ENCODE measurements around the gene TALDO1. TPM values are rescaled to one million over a fixed set of nuclear protein-coding genes. Genes with fewer than 3 reads are reported as not detected.

Gene TALDO1
- total RNA-seq, 1 donor from 2014 or later = 78.3 TPM

GRCh38 chr11:724049-724777 lies 23.1 kb upstream of the TALDO1 start:
- no peak overlapping the region for H3K27ac ChIP-seq (ENCODE audit: low read depth, low read length)
- H3K4me1 ChIP-seq (ENCODE audit: control insufficient read depth in 3 of 3, insufficient read depth in 3 of 3, low read length in 3 of 3) = peaks cover 4 to 26% (median 18%) of the 10 kb centered on the region in 3 donors
- no peak overlapping the region for H3K9ac ChIP-seq (ENCODE audit: low read depth in 1 of 3, low read length in 3 of 3)
- H3K27me3 ChIP-seq (ENCODE audit: control insufficient read depth in 3 of 3, insufficient read depth in 3 of 3, low read length in 3 of 3) = peaks cover 32 to 76% (median 51%) of the 10 kb centered on the region in 3 donors
- H3K4me3 ChIP-seq (ENCODE audit: low read length in 3 of 3) = no peak overlapping the region
- H3K36me3 ChIP-seq (ENCODE audit: control insufficient read depth in 3 of 3, insufficient read depth in 3 of 3, low read length in 3 of 3) = no peaks in the 10 kb centered on the region
- no peaks in the 10 kb centered on the region for H3K9me3 ChIP-seq (ENCODE audit: control insufficient read depth in 3 of 3, low read length in 3 of 3)

DNA sequence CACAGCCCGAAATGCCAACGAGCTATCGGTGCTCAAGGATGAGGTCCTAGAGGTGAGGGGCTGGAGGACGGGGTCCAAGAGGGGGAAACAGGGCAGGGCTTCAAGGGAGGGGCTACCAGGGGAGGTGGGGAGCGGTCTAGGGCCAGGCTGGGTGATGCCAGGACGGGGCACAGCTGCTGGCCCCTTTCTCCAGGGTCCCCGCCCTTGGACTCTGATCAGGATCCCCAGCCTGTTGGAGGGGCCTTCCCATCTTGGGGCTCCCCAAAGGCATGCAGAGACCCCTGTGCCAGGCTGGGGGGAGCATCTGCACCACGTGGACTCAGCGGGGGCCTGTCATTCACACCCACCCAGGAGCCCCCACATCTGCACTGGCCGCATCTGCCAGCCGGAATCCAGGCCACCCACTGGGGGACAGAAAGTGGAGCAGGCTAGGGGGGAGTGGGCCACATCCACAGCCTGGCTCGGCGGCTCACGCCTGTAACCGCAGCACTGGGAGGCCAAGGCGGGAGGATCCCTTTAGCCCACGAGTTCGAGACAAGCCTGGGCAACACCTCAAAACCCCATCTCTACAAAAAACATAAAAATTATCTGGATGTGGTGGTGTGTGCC lies 22.4 kb upstream of the TALDO1 start:
- H3K27me3 ChIP-seq (ENCODE audit: control insufficient read depth in 3 of 3, insufficient read depth in 3 of 3, low read length in 3 of 3) = peaks cover 29 to 69% (median 44%) of the 10 kb centered on the region in 3 donors
- peaks cover 4 to 26% (median 18%) of the 10 kb centered on the region in 3 donors for H3K4me1 ChIP-seq (ENCODE audit: control insufficient read depth in 3 of 3, insufficient read depth in 3 of 3, low read length in 3 of 3)
- no peak overlapping the region for H3K27ac ChIP-seq (ENCODE audit: low read depth, low read length)
- no peak overlapping the region for H3K9ac ChIP-seq (ENCODE audit: low read depth in 1 of 3, low read length in 3 of 3)
- no peaks in the 10 kb centered on the region for H3K36me3 ChIP-seq (ENCODE audit: control insufficient read depth in 3 of 3, insufficient read depth in 3 of 3, low read length in 3 of 3)
- no peaks in the 10 kb centered on the region for H3K9me3 ChIP-seq (ENCODE audit: control insufficient read depth in 3 of 3, low read length in 3 of 3)
- no peak overlapping the region for H3K4me3 ChIP-seq (ENCODE audit: low read length in 3 of 3)

GRCh38 chr11:725624-726202 lies 21.6 kb upstream of the TALDO1 start:
- H3K27ac ChIP-seq (ENCODE audit: low read depth, low read length) = no peak overlapping the region
- no peaks in the 10 kb centered on the region for H3K9me3 ChIP-seq (ENCODE audit: control insufficient read depth in 3 of 3, low read length in 3 of 3)
- no peaks in the 10 kb centered on the region for H3K36me3 ChIP-seq (ENCODE audit: control insufficient read depth in 3 of 3, insufficient read depth in 3 of 3, low read length in 3 of 3)
- no peak overlapping the region for H3K9ac ChIP-seq (ENCODE audit: low read depth in 1 of 3, low read length in 3 of 3)
- H3K4me1 ChIP-seq (ENCODE audit: control insufficient read depth in 3 of 3, insufficient read depth in 3 of 3, low read length in 3 of 3) = peaks cover 4 to 26% (median 16%) of the 10 kb centered on the region in 3 donors
- no peak overlapping the region for H3K4me3 ChIP-seq (ENCODE audit: low read length in 3 of 3)
- peaks cover 23 to 61% (median 37%) of the 10 kb centered on the region in 3 donors for H3K27me3 ChIP-seq (ENCODE audit: control insufficient read depth in 3 of 3, insufficient read depth in 3 of 3, low read length in 3 of 3)

DNA sequence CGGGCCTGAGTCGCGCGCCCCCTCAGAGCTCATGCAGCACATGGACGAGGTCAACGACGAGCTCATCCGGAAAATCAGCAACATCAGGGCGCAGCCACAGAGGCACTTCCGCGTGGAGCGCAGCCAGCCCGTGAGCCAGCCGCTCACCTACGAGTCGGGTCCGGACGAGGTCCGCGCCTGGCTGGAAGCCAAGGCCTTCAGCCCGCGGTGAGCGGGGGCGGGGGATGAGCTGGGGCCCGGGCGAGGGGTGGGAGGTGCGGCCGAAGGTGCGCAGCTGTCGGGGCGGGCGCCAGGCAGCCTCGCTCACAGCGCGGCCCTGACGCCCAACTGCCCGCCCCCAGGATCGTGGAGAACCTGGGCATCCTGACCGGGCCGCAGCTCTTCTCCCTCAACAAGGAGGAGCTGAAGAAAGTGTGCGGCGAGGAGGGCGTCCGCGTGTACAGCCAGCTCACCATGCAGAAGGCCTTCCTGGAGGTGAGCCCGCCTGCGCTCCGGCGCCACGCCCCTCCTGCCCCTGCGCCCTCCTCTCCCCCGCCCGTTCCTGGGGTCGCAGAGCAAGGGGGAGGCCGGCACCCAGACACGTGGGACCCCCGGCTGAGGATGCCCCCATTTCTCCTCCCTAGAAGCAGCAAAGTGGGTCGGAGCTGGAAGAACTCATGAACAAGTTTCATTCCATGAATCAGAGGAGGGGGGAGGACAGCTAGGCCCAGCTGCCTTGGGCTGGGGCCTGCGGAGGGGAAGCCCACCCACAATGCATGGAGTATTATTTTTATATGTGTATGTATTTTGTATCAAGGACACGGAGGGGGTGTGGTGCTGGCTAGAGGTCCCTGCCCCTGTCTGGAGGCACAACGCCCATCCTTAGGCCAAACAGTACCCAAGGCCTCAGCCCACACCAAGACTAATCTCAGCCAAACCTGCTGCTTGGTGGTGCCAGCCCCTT lies 20.7 kb upstream of the TALDO1 start:
- H3K36me3 ChIP-seq (ENCODE audit: control insufficient read depth in 3 of 3, insufficient read depth in 3 of 3, low read length in 3 of 3) = no peaks in the 10 kb centered on the region
- H3K4me3 ChIP-seq (ENCODE audit: low read length in 3 of 3) = no peak overlapping the region
- no peaks in the 10 kb centered on the region for H3K9me3 ChIP-seq (ENCODE audit: control insufficient read depth in 3 of 3, low read length in 3 of 3)
- peaks cover 16 to 52% (median 32%) of the 10 kb centered on the region in 3 donors for H3K27me3 ChIP-seq (ENCODE audit: control insufficient read depth in 3 of 3, insufficient read depth in 3 of 3, low read length in 3 of 3)
- H3K4me1 ChIP-seq (ENCODE audit: control insufficient read depth in 3 of 3, insufficient read depth in 3 of 3, low read length in 3 of 3) = peaks cover 4 to 24% (median 15%) of the 10 kb centered on the region in 3 donors
- H3K9ac ChIP-seq (ENCODE audit: low read depth in 1 of 3, low read length in 3 of 3) = peak overlapping the region in 1 of 3 donors; percentile 16
- H3K27ac ChIP-seq (ENCODE audit: low read depth, low read length) = no peak overlapping the region

DNA sequence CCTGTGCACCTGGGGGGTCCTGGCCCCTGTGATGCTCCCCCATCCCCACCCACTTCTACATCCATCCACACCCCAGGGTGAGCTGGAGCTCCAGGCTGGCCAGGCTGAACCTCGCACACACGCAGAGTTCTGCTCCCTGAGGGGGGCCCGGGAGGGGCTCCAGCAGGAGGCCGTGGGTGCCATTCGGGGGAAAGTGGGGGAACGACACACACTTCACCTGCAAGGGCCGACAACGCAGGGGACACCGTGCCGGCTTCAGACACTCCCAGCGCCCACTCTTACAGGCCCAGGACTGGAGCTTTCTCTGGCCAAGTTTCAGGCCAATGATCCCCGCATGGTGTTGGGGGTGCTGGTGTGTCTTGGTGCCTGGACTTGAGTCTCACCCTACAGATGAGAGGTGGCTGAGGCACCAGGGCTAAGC lies 20.0 kb upstream of the TALDO1 start:
- Histone ChIP-seq H3K4me1 (ENCODE audit: control insufficient read depth in 3 of 3, insufficient read depth in 3 of 3, low read length in 3 of 3) (peaks cover 4 to 19% (median 12%) of the 10 kb centered on the region in 3 donors), H3K4me3 (ENCODE audit: low read length in 3 of 3) (no peak overlapping the region), H3K27me3 (ENCODE audit: control insufficient read depth in 3 of 3, insufficient read depth in 3 of 3, low read length in 3 of 3) (peaks cover 9 to 45% (median 26%) of the 10 kb centered on the region in 3 donors), H3K27ac (ENCODE audit: low read depth, low read length) (peak overlapping the region; percentile 58), H3K9ac (ENCODE audit: low read depth in 1 of 3, low read length in 3 of 3) (peak overlapping the region in 2 of 3 donors; percentile 34 to 45), H3K9me3 (ENCODE audit: control insufficient read depth in 3 of 3, low read length in 3 of 3) (no peaks in the 10 kb centered on the region), H3K36me3 (ENCODE audit: control insufficient read depth in 3 of 3, insufficient read depth in 3 of 3, low read length in 3 of 3) (no peaks in the 10 kb centered on the region)

GRCh38 chr11:727859-728748 lies 19.2 kb upstream of the TALDO1 start:
- Histone ChIP-seq H3K9me3 (ENCODE audit: control insufficient read depth in 3 of 3, low read length in 3 of 3) (no peaks in the 10 kb centered on the region), H3K36me3 (ENCODE audit: control insufficient read depth in 3 of 3, insufficient read depth in 3 of 3, low read length in 3 of 3) (no peaks in the 10 kb centered on the region), H3K4me3 (ENCODE audit: low read length in 3 of 3) (no peak overlapping the region), H3K27ac (ENCODE audit: low read depth, low read length) (peak overlapping the region; percentile 58), H3K27me3 (ENCODE audit: control insufficient read depth in 3 of 3, insufficient read depth in 3 of 3, low read length in 3 of 3) (peaks cover 5 to 41% (median 23%) of the 10 kb centered on the region in 3 donors), H3K4me1 (ENCODE audit: control insufficient read depth in 3 of 3, insufficient read depth in 3 of 3, low read length in 3 of 3) (peaks cover 4 to 16% (median 12%) of the 10 kb centered on the region in 3 donors), H3K9ac (ENCODE audit: low read depth in 1 of 3, low read length in 3 of 3) (peak overlapping the region in 2 of 3 donors; percentile 34 to 45)

DNA sequence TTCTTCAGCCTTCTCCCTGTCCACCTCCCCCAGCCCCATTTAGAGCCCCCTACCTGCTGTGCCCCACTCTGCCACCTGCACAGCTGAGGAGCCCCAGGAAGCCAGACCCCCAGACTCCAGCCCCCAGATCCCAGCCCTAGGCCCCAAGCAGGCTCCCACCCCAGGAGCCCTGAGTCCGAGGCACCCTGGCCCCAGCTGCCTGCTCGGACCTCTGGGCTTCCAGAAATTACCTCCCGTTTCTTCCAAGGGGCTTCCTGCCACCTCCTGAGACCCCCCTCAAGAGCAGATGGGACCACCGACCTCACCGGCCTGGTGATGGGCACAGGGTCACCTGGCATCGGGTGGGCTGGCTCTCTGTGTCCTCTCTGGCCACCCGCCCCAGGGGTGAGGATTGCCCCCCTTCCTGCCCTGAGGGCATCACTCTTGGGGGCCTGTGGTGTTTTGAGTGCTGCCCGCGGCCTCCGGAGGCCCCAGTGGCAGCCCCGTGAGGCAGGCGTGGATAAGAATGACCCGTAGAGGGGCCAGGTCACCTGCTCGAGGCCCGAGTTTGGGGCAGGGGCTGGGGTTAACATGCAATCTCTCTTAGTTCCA lies 18.3 kb upstream of the TALDO1 start:
- H3K4me1 ChIP-seq (ENCODE audit: control insufficient read depth in 3 of 3, insufficient read depth in 3 of 3, low read length in 3 of 3) = peaks cover 4 to 16% (median 12%) of the 10 kb centered on the region in 3 donors
- no peak overlapping the region for H3K27ac ChIP-seq (ENCODE audit: low read depth, low read length)
- no peak overlapping the region for H3K9ac ChIP-seq (ENCODE audit: low read depth in 1 of 3, low read length in 3 of 3)
- H3K27me3 ChIP-seq (ENCODE audit: control insufficient read depth in 3 of 3, insufficient read depth in 3 of 3, low read length in 3 of 3) = peaks cover 9 to 43% (median 23%) of the 10 kb centered on the region in 3 donors
- H3K9me3 ChIP-seq (ENCODE audit: control insufficient read depth in 3 of 3, low read length in 3 of 3) = no peaks in the 10 kb centered on the region
- H3K36me3 ChIP-seq (ENCODE audit: control insufficient read depth in 3 of 3, insufficient read depth in 3 of 3, low read length in 3 of 3) = no peaks in the 10 kb centered on the region
- H3K4me3 ChIP-seq (ENCODE audit: low read length in 3 of 3) = no peak overlapping the region

GRCh38 chr11:729492-730074 lies 17.7 kb upstream of the TALDO1 start:
- Histone ChIP-seq H3K9ac (ENCODE audit: low read depth in 1 of 3, low read length in 3 of 3) (no peak overlapping the region), H3K36me3 (ENCODE audit: control insufficient read depth in 3 of 3, insufficient read depth in 3 of 3, low read length in 3 of 3) (no peaks in the 10 kb centered on the region), H3K4me3 (ENCODE audit: low read length in 3 of 3) (no peak overlapping the region), H3K9me3 (ENCODE audit: control insufficient read depth in 3 of 3, low read length in 3 of 3) (no peaks in the 10 kb centered on the region), H3K4me1 (ENCODE audit: control insufficient read depth in 3 of 3, insufficient read depth in 3 of 3, low read length in 3 of 3) (peaks cover 4 to 16% (median 12%) of the 10 kb centered on the region in 3 donors), H3K27ac (ENCODE audit: low read depth, low read length) (no peak overlapping the region), H3K27me3 (ENCODE audit: control insufficient read depth in 3 of 3, insufficient read depth in 3 of 3, low read length in 3 of 3) (peaks cover 4 to 37% (median 20%) of the 10 kb centered on the region in 3 donors)

Measured in skeletal muscle tissue (tissue), 4 donors.